Astrocyte (in vitro differentiated cells and primary cell): ENCODE data around the gene MAT2B. TPM values are rescaled to one million over a fixed set of nuclear protein-coding genes. Genes with fewer than 3 reads are reported as not detected.

Experiments used
- total RNA-seq: library from RNA; stranded (reverse); gene quantifications from 2 replicates; pipeline ENCODE4 v1.2.1, GENCODE V29; 2021

Gene MAT2B
- total RNA-seq, 1 donor from 2014 or later = 41.0 TPM

Other genes starting within 250 kb of the MAT2B start
- 185 and 214 TPM in 2 replicates for gene CCNG1, start 68.0 kb upstream of the MAT2B start, total RNA-seq
- gene NUDCD2, start 45.5 kb upstream of the MAT2B start, total RNA-seq = 15.7 and 15.9 TPM in 2 replicates
- 3.2 and 4.0 TPM in 2 replicates for gene HMMR, start 45.0 kb upstream of the MAT2B start, total RNA-seq